WTC11 (cell line): ENCODE measurements around the gene TRIAP1. TPM values are rescaled to one million over a fixed set of nuclear protein-coding genes. Genes with fewer than 3 reads are reported as not detected.

Experiments used
- ATAC-seq: fragments of 200-7000 bp; cut with Tn5 transposase; 2 replicates; pipeline ENCODE4 v1.10.0; 2021; ENCODE audit warnings: mild to moderate bottlenecking, moderate library complexity
- CTCF ChIA-PET: fragments of 300-600 bp; sonication (Branson Sonifier 250); formaldehyde crosslinking; loops from one replicate; lab custom pipeline; 2021; ENCODE audit warnings: antibody characterized with exemption; lab: Charles Lee
- POLR2A ChIA-PET: fragments of 350-600 bp; sonication (Branson Sonifier 250); formaldehyde crosslinking; loops from one replicate; lab custom pipeline; 2021; ENCODE audit warnings: antibody characterized with exemption; lab: Charles Lee
- DNase-seq: peaks from one replicate; pipeline ENCODE4 v3.0.0; 2021; ENCODE audit warnings: low spot score
- H3K27ac Mint-ChIP-seq: 2 replicates; pipeline ENCODE4 v1.8.0; 2021; ENCODE audit warnings: mixed read lengths
- H3K27me3 Mint-ChIP-seq: 2 replicates; pipeline ENCODE4 v1.8.0; 2021; ENCODE audit warnings: low read depth, mild to moderate bottlenecking, moderate library complexity, mixed read lengths
- H3K36me3 Mint-ChIP-seq: 2 replicates; pipeline ENCODE4 v1.8.0; 2021; ENCODE audit warnings: mixed read lengths
- H3K4me1 Mint-ChIP-seq: 2 replicates; pipeline ENCODE4 v1.8.0; 2022; ENCODE audit warnings: mixed read lengths
- H3K4me3 Mint-ChIP-seq: 2 replicates; pipeline ENCODE4 v1.8.0; 2021; ENCODE audit warnings: mild to moderate bottlenecking, moderate library complexity, mixed read lengths
- H3K9me3 Mint-ChIP-seq: 2 replicates; pipeline ENCODE4 v1.8.0; 2021; ENCODE audit warnings: mixed read lengths
- ATF3 ChIP-seq: sonication (generic); formaldehyde crosslinking; conservative IDR thresholded peaks from 2 replicates; pipeline ENCODE4 v1.8.1; 2022; ENCODE audit warnings: mild to moderate bottlenecking, missing genetic modification reagents
- CBFB ChIP-seq: sonication (generic); formaldehyde crosslinking; IDR thresholded peaks from 2 replicates; pipeline ENCODE4 v1.8.1; 2022; ENCODE audit warnings: mild to moderate bottlenecking, low read depth, missing genetic modification reagents
- ERG ChIP-seq: fragments of 250-450 bp; sonication (Bioruptor Pico); IDR thresholded peaks from 2 replicates; pipeline ENCODE4 v1.8.0; 2021; ENCODE audit warnings: mild to moderate bottlenecking
- GRHL2 ChIP-seq: fragments of 250-450 bp; sonication (Bioruptor Pico); IDR thresholded peaks from 2 replicates; pipeline ENCODE4 v1.8.0; 2022; ENCODE audit warnings: mild to moderate bottlenecking, moderate library complexity; ENCODE audit not compliant: insufficient replicate concordance, severe bottlenecking
- HMGA2 ChIP-seq: fragments of 250-450 bp; sonication (Bioruptor Pico); IDR thresholded peaks from 2 replicates; pipeline ENCODE4 v1.4.0; 2021; ENCODE audit warnings: mild to moderate bottlenecking, moderate library complexity
- IRF1 ChIP-seq: sonication (generic); formaldehyde crosslinking; IDR thresholded peaks from 2 replicates; pipeline ENCODE4 v1.8.0; 2023; ENCODE audit warnings: missing genetic modification reagents
- JAZF1 ChIP-seq: fragments of 250-450 bp; sonication (Bioruptor Pico); IDR thresholded peaks from 2 replicates; pipeline ENCODE4 v1.9.0; 2021; ENCODE audit warnings: moderate library complexity, mild to moderate bottlenecking, inconsistent platforms
- MXD4 ChIP-seq: fragments of 250-450 bp; sonication (Bioruptor Pico); IDR thresholded peaks from 2 replicates; pipeline ENCODE4 v1.8.0; 2021; ENCODE audit warnings: mild to moderate bottlenecking, moderate library complexity, borderline replicate concordance
- NFE2L1 ChIP-seq: sonication (generic); formaldehyde crosslinking; IDR thresholded peaks from 2 replicates; pipeline ENCODE4 v1.8.1; 2023; ENCODE audit warnings: missing genetic modification reagents
- PRDM15 ChIP-seq: sonication (generic); formaldehyde crosslinking; IDR thresholded peaks from 2 replicates; pipeline ENCODE4 v1.8.0; 2022; ENCODE audit warnings: missing genetic modification reagents
- RELA ChIP-seq: sonication (generic); formaldehyde crosslinking; IDR thresholded peaks from 2 replicates; pipeline ENCODE4 v1.8.1; 2022; ENCODE audit warnings: missing genetic modification reagents, mild to moderate bottlenecking, borderline replicate concordance
- SP1 ChIP-seq: sonication (generic); formaldehyde crosslinking; conservative IDR thresholded peaks from 2 replicates; pipeline ENCODE4 v1.8.1; 2022; ENCODE audit warnings: missing genetic modification reagents
- TEAD1 ChIP-seq: sonication (generic); formaldehyde crosslinking; IDR thresholded peaks from 2 replicates; pipeline ENCODE4 v1.8.0; 2022; ENCODE audit warnings: mild to moderate bottlenecking, missing genetic modification reagents
- USF1 ChIP-seq: sonication (generic); formaldehyde crosslinking; IDR thresholded peaks from 2 replicates; pipeline ENCODE4 v1.8.0; 2022; ENCODE audit warnings: mild to moderate bottlenecking, missing genetic modification reagents
- ZMAT4 ChIP-seq: fragments of 250-450 bp; sonication (Bioruptor Pico); IDR thresholded peaks from 2 replicates; pipeline ENCODE4 v1.9.0; 2021; ENCODE audit warnings: mild to moderate bottlenecking
- ZNF396 ChIP-seq: fragments of 250-450 bp; sonication (Bioruptor Pico); IDR thresholded peaks from 2 replicates; pipeline ENCODE4 v1.8.0; 2021; ENCODE audit warnings: mild to moderate bottlenecking, moderate library complexity, borderline replicate concordance
- ZNF532 ChIP-seq: fragments of 250-450 bp; sonication (Bioruptor Pico); IDR thresholded peaks from 2 replicates; pipeline ENCODE4 v1.9.0; 2021; ENCODE audit warnings: mild to moderate bottlenecking, borderline replicate concordance
- ZNF671 ChIP-seq: fragments of 250-450 bp; sonication (Bioruptor Pico); IDR thresholded peaks from 2 replicates; pipeline ENCODE4 v1.8.0; 2021; ENCODE audit warnings: mild to moderate bottlenecking
- ZSCAN18 ChIP-seq: fragments of 250-450 bp; sonication (Bioruptor Pico); IDR thresholded peaks from 2 replicates; pipeline ENCODE4 v2.1.2; 2022; ENCODE audit warnings: mild to moderate bottlenecking, moderate library complexity
- total RNA-seq: library from RNA; stranded (reverse); gene quantifications from 3 replicates; pipeline ENCODE4 v1.2.3, GENCODE V29; 2021

Gene TRIAP1
- total RNA-seq, 1 experiment from 2014 or later = 75.3 TPM

- no peaks in the 10 kb centered on the region for H3K36me3 Mint-ChIP-seq
- CTCF ChIA-PET = no interaction called here
- no peak for ATAC-seq
- TF ChIP-seq ATF3 (no peak), NFE2L1 (no peak), USF1 (CRISPR knock-in tag) (no peak), MXD4 (CRISPR knock-in tag) (no peak), JAZF1 (CRISPR knock-in tag) (no peak), TEAD1 (no peak), HMGA2 (CRISPR knock-in tag) (no peak), ZMAT4 (CRISPR knock-in tag) (no peak)
- no peak for DNase-seq
- H3K27ac Mint-ChIP-seq = no peak overlapping the region; the same call in 1 of the 2 replicates
- POLR2A ChIA-PET = no interaction called here
- no peak overlapping the region for H3K4me3 Mint-ChIP-seq
- H3K27me3 Mint-ChIP-seq = no peaks in the 10 kb centered on the region
- H3K4me1 Mint-ChIP-seq = peaks cover 9% of the 10 kb centered on the region
- no peaks in the 10 kb centered on the region for H3K9me3 Mint-ChIP-seq
Observed at GRCh38 chr12:120490325-120490724, 44.1 kb upstream of the TRIAP1 start.

- no peak for TF ChIP-seq IRF1 (CRISPR knock-in tag)
- TF ChIP-seq JAZF1 (CRISPR knock-in tag) = no peak
- no peak for TF ChIP-seq NFE2L1
- TF ChIP-seq CBFB = no peak
- TF ChIP-seq RELA (CRISPR knock-in tag) = no peak
- no peak for TF ChIP-seq ZSCAN18
- no peak for TF ChIP-seq PRDM15 (CRISPR knock-in tag)
- no peak for TF ChIP-seq GRHL2 (CRISPR knock-in tag)
- no peak for TF ChIP-seq ZNF532 (CRISPR knock-in tag)
- TF ChIP-seq ERG (CRISPR knock-in tag) = no peak
- no peak for TF ChIP-seq SP1
- no peak for TF ChIP-seq ZNF671 (CRISPR knock-in tag)
- TF ChIP-seq ZNF396 (CRISPR knock-in tag) = no peak
- Mint-ChIP-seq H3K4me3 (no peak overlapping the region), H3K4me1 (no peaks in the 10 kb centered on the region), H3K9me3 (no peaks in the 10 kb centered on the region), H3K36me3 (no peaks in the 10 kb centered on the region), H3K27me3 (no peaks in the 10 kb centered on the region), H3K27ac (0 out of 2 replicates have a peak overlapping the region, but pooled peaks have one; percentile 0)
- ATAC-seq (no peak), DNase-seq (no peak)
- ChIA-PET CTCF (interaction anchor here (1.1 to 1.9 kb wide), 2 partner anchors 14 to 23 kb away, joined by 4 read pairs; no protein-coding TSS in a partner anchor), POLR2A (no interaction called here)
Observed at GRCh38 chr12:120489018-120489417, 42.8 kb upstream of the TRIAP1 start.
